ENCODE measurements around the gene TSNAX. TPM values are rescaled to one million over a fixed set of nuclear protein-coding genes. Genes with fewer than 3 reads are reported as not detected.

TSNAX gene
- total and polyA plus RNA-seq, 2 of the 4 experiments (the other 2 are of a cell fraction): 19.6 to 60.6 TPM

DNA sequence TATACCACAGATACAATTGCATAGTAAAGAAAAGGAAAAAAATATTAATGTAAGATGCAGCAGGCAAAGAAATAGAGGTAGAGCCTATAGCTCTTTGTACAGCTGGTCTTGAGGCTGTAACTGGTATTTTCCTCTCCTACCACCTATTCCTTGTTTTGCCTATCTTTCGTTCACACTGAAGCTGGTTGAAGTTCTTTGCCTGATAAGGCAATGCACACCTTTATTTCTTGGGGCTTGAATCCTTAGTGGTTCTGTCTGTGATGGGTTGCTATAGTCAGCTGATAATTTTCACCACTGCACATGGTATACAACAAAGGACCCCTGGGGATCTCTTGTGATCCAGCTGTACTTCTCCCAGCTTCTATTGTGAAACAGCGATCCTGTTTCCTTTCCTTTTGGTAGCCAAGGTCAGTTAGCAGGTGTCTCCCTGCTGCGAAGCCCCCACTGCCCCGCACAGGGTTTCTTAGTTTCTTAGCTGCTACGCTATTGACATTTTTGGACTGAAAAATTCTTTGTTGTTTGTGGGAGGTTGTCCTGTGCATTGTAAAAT, 9.9 kb upstream of the TSNAX start:
- Histone ChIP-seq H3K79me1 (ENCODE audit: low read depth in 1 of 2, low read length in 2 of 2) (no peaks in the 10 kb centered on the region), H3K27me3 (ENCODE audit: control insufficient read depth, insufficient read depth, low read length) (no peaks in the 10 kb centered on the region), H2BK120ac (ENCODE audit: low read depth, low read length) (no peak overlapping the region), H4K5ac (ENCODE audit: low read depth, low read length) (no peak overlapping the region), H3K4me2 (ENCODE audit: low read depth, low read length) (no peak overlapping the region), H3K4me3 (ENCODE audit: insufficient read depth, low read depth, low read length) (no peak overlapping the region), H3K9me1 (ENCODE audit: insufficient read depth, low read length) (no peaks in the 10 kb centered on the region), H3K9me3 (ENCODE audit: control insufficient read depth, insufficient read depth, low read length) (no peaks in the 10 kb centered on the region), H3K27ac (ENCODE audit: insufficient read depth, low read length) (no peak overlapping the region), H4K8ac (ENCODE audit: low read depth in 2 of 2, low read length in 2 of 2) (no peak overlapping the region), H3K18ac (ENCODE audit: low read depth, low read length) (no peak overlapping the region), H3K14ac (replicated peaks; ENCODE audit: low read depth, low read length) (no peak overlapping the region), H3K56ac (ENCODE audit: extremely low read depth, insufficient read depth, low read length) (no peak overlapping the region), H2BK15ac (ENCODE audit: low read depth, low read length) (no peak overlapping the region), H2BK5ac (ENCODE audit: low read depth, low read length, poor library complexity, severe bottlenecking) (no peak overlapping the region), H3K9ac (ENCODE audit: low read depth, low read length) (no peak overlapping the region), H2AK9ac (replicated peaks; ENCODE audit: low read depth, low read length, poor library complexity) (no peak overlapping the region), H2AK5ac (ENCODE audit: low read depth, low read length) (no peak overlapping the region), H3K4me1 (ENCODE audit: control insufficient read depth, insufficient read depth, low read length) (no peaks in the 10 kb centered on the region), H3K4ac (ENCODE audit: low read depth, low read length) (no peak overlapping the region), H4K20me1 (ENCODE audit: insufficient read depth, low read length) (no peaks in the 10 kb centered on the region), H4K91ac (ENCODE audit: insufficient read depth, low read depth, low read length) (no peak overlapping the region), H3K23ac (ENCODE audit: low read depth, low read length) (no peak overlapping the region), H2AFZ (replicated peaks; ENCODE audit: low read length, poor library complexity) (no peak overlapping the region), H2BK20ac (ENCODE audit: low read depth, low read length) (no peak overlapping the region), H3K36me3 (ENCODE audit: control insufficient read depth, insufficient read depth, low read length) (no peaks in the 10 kb centered on the region)
- intact Hi-C loops (cut with micrococcal nuclease) (no loop called here), in situ Hi-C loops (cut with MboI; ENCODE audit: low sequenced_read_pairs) (no loop called here), dilution Hi-C loops (cut with HindIII; ENCODE audit: low sequenced_read_pairs, unreplicated experiment) (no loop called here)
- BruUV-seq (replicated peaks): no TSS peak
- ChIA-PET CTCF (no interaction called here), POLR2A (ENCODE audit: unreplicated experiment) (no interaction called here)
- no CpG with 5 or more reads among the region's 5 CpGs for WGBS, 2 experiments (ENCODE audit: extremely low coverage in 2 of 2, insufficient read length in 1 of 2)
- TF ChIP-seq POLR2A (IDR thresholded peaks at IDR 0.05; ENCODE audit: low read depth, low read length): no peak
- no peak for TF ChIP-seq MXI1 (IDR thresholded peaks at IDR 0.05; ENCODE audit: borderline replicate concordance, low read depth, low read length)
- TF ChIP-seq CHD1 (IDR thresholded peaks at IDR 0.05; ENCODE audit: low read depth, low read length): no peak
- no peak for TF ChIP-seq RAD21 (IDR thresholded peaks at IDR 0.05; ENCODE audit: low read length)
- TF ChIP-seq SMC3 (IDR thresholded peaks at IDR 0.05; ENCODE audit: low read depth, low read length): no peak
- TF ChIP-seq, protein P1, sequence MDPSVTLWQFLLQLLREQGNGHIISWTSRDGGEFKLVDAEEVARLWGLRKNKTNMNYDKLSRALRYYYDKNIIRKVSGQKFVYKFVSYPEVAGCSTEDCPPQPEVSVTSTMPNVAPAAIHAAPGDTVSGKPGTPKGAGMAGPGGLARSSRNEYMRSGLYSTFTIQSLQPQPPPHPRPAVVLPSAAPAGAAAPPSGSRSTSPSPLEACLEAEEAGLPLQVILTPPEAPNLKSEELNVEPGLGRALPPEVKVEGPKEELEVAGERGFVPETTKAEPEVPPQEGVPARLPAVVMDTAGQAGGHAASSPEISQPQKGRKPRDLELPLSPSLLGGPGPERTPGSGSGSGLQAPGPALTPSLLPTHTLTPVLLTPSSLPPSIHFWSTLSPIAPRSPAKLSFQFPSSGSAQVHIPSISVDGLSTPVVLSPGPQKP (IDR thresholded peaks at IDR 0.05; ENCODE audit: borderline replicate concordance, low read depth, low read length): no peak
- DNase-seq (no peak), ATAC-seq (ENCODE audit: low read depth) (no peak)

All from IMR-90 (cell line).